HG02938 (cell line): ENCODE measurements around the gene ATRAID.

Experiments
- ATAC-seq: cut with Tn5 transposase; IDR thresholded peaks from one replicate; pipeline ENCODE4 v1.9.1; 2021; ENCODE audit warnings: mild to moderate bottlenecking, moderate library complexity; ENCODE audit not compliant: unreplicated experiment

ATRAID gene

DNA sequence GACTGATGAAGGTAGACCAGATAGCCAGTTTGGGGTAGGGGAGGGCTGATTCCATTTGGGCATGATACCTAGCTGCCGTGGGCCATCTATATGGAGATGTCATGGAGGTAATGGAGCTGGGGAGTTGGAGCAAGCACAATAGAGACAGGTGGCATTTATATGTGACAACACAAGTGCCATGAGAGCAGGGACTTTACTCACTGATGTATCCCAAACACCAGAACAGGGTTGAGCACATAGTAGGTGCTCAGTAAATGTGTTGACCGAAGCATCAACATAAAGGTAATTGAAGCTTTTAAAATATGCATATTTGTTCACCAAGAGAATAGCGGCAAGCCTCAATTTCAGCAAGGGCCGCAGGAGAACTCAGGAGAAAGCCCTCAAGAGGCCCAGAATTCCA, 36.1 kb downstream of the ATRAID start:
- no peak for ATAC-seq

DNA sequence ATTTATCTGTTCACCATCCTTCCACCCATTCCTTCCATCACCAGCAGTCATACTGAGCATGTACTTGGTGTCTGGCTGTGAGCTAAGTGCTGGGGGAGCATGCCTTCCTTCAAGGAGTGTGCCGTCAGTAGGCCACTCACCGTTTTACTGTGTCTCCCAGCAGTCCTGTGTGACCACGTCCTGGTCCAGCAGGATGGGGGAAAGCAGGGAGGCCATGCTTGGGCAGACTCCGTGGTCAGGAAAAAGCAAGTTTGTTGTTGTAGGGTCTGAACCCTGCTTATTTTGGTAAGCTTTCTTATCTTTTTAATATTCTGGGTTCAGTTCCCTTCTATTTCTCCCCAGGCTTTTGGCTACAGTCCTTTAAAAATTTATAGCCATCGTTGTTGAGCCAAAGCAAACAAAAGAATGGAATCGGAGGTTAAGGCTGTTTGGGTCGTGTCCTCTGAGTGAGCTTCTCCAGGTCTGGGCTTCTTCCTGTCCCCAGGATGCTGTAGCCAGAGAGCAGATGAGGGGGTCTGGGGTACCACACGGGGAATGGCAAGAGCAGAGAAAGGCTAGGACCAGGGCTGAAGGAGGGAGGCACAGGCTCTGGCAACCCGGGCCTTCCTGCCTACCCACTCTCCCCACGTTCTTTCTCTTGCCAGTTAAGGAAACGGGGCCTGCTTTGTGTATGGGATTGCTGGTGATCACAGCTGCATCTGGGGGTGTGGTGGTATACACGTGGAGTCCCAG, 37.5 kb downstream of the ATRAID start:
- ATAC-seq = no peak

DNA sequence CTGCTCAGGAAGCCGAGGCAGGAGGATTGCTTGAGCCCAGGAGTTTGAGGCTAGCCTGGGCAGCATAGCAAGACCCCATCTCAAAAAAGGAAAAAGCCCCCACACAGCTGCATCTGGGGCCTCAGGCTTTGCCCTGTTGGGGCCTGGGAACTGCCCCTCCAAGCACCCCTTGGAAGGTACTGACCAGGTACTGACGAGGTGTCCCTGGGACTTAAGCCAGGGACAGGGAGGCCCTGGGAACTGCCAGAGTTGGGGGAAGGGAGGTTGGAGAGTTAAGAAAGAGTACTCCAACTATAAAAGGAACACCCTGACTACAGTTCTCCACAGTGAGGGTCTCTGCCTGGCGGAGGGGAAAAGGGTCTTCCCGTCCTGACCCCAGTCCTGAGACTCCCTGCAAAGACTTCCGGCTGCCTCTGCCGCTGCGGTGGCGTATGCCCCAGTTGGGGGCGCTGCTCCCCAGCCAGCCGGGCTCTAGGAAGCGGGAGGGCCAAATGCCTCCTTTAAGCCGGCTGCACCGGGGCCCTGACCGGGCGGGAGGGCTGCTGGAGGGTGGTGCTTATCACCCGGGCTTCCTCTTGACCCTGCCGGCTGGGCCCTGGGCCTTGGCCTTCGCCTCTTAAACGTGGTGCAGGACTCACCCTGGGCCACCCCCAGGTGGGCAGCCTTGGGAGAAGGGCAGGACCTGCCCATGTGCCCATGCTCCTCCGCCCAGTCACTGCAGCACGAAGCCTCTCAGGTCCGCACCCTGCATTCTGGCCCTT, 38.2 kb downstream of the ATRAID start:
- ATAC-seq = no peak

DNA sequence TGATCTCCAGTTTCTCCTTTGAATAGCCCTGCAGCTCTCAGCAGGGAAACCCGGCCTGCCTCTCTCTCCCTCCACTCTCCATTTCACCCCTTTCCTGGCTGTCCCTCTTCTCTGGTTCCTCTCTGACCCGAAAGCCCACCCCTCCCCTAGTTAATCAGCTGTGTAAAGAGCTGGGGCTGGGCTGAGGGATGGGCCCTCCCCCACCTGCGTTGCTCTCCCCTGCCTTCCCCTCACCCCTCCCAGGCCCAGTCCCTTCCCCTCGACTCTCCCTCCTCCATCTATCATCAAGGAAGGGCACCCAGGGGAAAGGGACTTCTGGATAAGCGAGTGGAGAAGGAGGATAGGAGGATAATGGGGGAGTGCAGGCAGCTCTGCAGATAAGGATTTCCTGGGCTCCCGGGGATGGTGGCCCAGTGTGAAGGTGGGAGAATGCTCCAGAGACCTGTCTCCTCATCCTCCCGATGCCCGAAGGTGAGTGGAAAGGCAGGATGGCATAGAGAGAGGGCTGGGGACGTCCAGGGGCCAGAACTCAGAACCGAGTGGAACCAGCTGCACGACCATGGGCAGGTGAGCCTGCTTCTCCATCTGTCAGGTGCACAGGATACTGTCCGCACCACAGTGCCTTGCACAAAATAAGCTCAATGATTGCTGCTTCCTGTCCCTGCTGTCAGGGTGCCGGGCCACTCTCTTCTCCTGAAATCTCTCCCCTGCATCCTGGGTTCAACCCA, 39.0 kb downstream of the ATRAID start:
- no peak for ATAC-seq

DNA sequence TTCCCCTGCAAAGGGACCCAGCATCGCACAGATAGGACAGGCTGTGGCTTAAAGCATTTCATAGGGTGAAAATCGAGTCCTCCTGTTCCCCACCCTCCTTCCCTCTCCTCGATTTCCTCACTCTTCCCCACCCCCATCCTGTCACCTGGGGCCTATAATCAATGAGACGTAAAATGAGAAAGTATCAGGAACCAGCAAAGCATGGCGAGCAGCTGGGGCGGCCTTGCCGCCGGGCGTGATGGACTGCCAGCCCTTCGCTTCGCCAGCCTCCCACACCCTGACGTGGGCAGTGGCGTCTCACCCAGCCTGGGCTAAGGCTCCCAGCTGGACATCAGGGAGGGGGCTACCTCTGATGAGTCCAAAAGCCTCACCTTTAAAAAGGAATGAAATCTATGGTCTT, 39.9 kb downstream of the ATRAID start:
- no peak for ATAC-seq

DNA sequence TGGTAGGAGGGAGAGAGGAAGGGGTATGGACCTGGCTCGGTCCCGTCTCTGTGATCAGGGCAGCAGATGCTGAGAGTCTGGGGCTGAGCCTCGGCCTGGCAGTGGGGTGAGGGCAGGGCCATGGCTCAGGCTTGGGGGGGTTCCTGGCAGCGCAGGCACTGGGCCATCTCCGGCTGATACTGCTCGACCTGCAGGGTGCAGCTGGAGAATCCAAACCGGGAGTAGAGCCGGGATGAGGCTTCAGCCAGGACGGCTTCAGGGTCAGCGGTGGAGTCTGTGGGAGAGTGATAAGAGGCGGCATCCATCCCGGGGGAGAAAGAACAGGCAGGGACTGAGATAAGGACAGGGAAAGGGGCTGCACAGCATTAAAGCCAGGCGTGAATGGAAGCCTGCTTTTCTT, 43.3 kb downstream of the ATRAID start:
- ATAC-seq = no peak

DNA sequence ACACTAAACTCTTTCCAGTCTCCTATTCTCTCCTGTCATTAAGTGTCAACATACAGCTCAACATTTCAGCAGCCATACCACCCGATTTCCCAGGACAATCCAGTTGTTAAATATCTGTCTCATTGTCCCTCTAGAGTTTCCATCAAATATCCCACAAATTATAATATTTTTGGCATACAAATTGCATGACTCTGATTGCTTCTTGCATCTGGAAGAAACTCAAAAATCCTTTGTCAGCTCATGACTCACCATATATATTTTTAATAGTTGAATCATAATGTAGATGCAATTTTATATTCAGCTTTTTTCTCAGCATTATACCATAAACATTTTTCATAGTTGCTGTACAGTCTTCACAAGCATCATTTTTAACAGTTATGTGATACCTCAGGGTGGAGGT, 43.8 kb downstream of the ATRAID start:
- ATAC-seq = no peak

DNA sequence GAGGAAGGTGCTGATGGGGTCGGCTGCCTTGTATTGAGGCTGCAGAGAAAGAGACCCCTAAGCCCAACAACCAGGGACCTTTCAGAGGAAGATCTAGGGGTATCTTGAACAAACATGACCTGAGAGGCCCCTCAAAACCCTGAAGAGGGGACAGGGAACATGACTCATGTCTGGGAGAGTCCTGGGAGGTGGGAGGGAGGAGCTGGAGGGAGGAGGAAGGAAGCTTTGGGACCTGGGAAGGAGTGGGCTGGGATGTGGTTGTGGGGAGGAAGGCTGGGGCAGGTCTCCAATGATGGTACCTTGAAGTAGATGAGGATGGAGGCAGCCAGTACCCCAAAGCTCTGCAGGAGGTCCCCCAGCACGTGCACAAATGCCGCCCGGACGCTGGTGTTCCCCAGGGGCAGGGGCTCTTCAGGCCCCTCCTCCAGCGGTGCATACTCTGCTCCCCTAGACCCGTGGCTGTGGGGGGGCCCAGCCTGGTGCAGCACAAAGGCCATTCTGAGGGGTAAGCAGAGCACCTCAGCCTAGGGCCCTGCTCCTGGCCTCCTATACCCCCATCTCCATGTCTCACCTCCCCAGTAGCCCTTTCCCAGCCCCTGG, 45.1 kb downstream of the ATRAID start:
- ATAC-seq = no peak

DNA sequence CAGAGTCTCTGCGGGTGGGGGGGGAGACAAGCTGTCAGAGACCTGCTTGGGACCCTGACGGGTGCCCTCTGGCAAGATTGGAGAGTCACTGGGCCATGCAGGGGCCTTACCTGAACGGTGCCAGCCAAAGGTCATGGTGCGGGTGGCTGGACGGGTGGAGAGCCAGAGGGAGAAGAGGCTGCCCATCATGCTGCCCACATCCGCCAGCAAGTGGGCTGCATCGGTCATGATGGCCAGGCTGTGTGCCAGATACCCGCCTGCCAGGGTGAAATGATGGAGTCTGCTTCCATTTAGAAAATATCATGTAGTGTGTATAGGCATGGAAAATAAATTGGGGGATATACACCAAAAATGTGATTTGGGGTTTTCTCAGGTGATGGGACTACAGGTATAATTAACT, 46.2 kb downstream of the ATRAID start:
- ATAC-seq = no peak

DNA sequence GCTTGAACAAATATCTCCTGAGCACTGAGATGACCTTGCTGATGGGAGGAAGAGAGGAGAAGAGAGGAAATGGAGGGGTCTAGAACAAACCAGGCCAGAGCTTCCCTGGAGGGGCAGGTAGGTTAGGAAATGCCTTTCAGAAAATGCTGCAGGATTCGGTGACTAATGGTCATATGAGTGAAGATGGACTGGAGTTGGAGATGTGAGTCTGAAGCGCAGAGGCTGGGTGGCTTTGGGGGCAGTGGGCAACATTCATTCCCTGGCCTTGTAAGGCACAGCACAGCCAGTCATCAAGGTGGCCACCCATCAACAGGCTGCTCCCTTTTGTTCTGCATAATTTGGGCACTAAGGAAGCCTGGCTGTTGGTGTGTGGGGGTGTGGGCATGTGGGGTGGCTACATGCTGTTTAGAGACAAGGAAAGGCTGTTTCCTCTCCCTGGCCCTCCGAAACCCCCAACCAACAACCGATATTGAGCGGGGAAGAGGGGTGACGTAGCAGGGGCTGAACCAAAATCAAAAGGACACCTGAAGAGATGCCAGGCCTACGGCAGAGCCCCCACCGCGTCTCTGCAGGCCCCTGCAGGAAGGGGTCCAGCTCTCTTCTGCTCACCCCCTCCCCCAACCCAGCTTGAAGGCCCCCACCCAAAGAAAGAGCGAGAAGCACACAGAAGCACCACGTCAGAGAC, 49.5 kb downstream of the ATRAID start:
- ATAC-seq = no peak

DNA sequence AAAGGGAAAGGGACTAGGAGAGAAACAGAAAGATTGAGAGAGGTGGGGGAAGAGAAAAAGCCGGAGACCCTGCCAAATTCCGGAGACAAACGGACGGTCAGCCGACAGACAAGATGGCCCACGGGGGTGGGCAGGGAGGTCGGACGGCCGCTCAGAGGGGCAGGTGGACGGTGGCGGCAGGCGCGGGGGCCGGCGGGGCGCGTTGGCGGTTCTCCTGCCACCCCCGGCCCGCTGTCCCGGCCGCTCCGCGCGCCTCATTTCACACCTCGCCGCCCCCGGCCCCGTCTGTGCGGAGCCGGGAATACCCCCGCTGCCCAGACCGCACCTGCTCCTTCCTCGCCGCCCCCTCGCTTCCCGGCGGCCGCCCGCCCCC, 50.1 kb downstream of the ATRAID start:
- no peak for ATAC-seq

DNA sequence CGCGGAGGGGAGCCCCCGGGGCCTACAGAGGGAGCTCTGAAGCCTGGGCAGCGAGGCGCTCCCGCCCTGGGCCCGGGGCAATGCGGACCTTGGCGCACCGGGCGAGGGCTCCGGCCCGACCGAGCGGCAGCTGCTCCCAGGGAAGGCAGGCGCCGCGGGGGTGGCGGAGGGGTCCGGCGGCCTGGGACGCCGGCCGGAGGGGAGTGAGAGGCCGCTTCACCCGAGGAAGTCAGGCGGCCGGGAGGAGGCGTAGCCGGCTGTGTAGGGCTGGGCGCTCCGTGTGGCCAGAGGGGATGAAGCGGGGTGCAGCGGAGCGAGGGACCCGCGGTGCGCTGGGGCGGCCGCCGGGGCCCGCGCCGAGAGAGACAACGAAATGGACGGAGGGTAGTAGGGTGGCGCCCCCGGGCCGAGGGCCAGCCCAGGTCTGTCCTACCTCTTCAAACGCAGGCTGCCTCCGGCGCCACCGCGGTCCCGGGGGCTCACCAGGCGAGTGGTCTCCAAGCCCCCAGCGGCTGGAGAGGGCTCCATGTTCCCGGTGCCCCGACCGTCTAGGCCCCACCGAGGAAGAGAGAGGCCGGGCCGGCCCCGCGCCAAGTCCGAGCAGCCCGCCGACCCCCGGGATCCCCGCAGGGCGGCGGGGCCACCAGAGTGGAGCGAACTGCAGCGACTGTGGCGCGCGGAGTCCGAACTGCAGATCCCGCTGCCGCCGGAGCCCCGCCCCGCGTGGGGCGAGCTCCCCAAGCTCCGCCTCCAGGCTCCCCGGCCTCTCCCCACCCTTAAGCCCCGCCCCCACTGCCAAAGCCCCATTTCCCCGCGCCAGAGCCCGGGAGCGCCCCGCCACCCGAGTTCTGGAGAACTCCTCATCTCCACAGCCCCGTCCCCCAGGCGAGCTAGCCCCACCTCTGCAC, 50.8 kb downstream of the ATRAID start, which contains the start of gene SLC30A3:
SLC30A3 (minus strand) TSS at position 669 of the 908 bp plus-strand sequence; CDS start at position 528, 141 bp downstream.
- no peak for ATAC-seq

DNA sequence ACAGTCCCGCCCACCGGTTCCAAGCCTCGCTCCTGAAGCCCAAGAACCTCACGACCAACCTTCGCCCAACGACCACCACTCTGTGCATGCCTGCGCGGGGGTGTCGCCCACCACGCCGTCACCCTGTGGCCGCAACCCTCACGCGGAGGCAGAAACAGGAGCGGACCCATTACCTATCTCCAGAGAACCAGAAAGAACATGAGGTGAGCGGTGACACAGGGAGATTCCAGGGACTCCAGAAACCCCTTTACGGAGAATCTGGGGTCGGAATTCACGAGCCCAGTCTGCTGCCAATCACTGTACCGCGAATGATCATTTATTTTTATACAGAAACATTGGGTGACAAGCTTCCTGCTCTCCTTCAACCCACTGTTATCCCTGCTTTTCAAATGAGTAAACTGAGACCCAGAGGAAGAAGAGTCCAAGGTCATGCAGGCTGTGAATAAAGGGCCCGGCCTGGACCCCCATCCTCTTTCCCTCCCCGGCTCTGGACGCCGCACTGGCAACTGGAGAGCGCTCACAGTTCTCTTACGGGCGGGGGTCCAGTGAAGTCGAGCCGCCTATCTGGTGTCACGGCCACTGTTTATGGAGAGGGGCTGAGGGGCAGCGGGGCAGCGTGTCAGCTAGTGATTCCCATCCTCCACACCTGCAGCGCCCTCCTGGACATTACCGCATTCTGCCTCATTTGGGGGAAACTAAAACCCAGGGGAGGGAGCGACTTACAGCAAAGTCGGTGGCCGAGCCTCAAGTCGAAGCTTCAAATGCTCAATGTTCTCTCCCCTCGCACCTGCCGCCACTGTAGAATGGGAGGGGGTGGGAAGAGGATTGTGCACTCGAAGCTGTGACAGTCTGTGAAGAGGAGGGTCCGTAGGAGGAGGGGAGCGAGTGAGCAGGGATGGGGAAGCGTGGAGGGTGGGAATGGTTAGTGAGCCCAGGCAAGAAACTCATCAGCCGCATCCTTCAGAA, 51.7 kb downstream of the ATRAID start:
- no peak for ATAC-seq

DNA sequence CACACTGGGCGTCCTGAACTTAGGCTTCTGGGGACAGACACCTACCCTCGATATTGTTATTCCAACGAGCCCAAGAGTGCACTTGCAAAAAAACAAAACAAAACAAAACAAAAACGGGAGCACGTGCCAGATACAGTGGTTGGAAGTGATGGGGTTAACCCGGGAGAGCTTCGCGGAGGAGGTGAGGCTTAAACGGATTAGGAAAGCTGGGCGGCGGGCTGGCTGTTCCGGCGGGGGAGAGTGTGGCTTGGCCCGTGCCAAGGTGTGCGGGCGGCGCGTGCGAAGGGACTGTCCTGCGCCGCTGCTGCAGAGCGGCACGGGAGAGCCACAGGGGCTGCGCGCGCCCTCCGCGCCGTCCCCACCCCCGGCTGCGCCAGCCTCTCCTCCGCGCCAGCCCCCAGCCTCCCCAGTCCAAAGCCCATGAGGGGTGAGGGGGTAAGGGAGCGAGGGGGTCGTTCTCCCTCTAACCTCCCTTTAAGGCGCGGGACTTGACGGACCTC, 52.5 kb downstream of the ATRAID start:
- no peak for ATAC-seq

DNA sequence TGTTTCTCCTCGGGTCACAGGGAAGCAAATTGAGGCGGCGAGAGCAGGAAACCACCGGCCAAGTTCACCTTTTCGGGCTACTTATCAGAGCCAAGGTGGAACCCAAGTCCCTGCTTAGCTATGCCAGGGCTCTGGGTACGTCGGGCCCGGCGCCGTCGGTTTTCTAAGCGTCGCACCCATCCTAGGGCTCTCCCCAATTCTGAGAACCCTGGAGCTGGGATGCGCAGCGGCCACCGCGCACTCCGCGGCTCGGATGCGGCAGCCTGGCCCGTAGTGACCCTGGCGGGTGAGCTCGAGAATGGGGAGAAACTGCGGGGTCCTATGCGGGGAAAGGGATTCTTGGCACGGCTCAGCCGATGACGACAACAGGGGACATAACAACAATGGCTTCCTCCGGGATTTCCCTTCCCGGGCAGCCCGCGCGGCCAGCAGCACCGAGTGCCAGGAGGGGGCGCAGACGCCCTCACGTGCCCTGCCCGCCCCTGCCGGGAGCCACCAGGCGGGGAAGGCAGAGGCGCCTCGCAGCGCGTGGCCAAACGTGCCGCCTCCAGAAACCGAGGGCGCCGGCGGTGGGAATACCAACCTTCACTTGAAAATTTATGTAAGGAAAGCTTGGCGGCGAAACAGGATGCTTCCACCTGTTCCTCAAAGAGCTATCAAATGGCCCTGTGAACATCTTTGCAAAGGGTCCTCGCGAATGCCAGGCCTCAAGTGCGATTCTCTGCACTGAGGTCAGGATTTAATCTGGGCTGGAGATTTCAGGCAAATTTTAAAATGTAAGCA, 53.1 kb downstream of the ATRAID start:
- ATAC-seq = no peak

DNA sequence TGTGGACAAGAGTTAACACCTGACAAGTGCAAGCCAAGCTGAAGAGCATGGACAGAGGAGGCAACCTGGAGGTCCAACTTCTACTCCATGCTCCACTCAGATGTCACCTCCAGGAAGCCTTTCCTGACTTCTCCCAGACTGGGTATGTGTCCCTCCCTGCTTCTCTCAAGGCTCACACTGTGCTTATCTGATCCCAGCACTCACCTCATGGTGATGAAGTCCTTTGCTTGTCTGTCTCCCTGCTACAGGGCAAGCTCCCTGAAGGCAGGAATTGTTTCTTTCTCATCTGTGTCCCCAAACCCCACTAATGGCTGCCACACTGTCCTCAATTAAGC, 53.7 kb downstream of the ATRAID start:
- ATAC-seq = no peak
